HCT116 (cell line): ENCODE data around the gene PMEPA1.

Experiments
- CTCF ChIP-seq, 3 experiments: fragments of 200-600 bp in 1 of 3; sonication (generic) in 1 of 3; IDR thresholded peaks in 2 of 3; conservative IDR thresholded peaks in 1 of 3; 2 replicates each; pipeline ENCODE4 v1.5.1; 2012 to 2017; ENCODE audit warnings: low read depth in 2 of 3, low read length in 2 of 3, antibody characterized with exemption in 1 of 3, borderline replicate concordance in 1 of 3, control low read depth in 1 of 3, mild to moderate bottlenecking in 1 of 3, mixed read lengths in 1 of 3, mixed run types in 1 of 3, moderate library complexity in 1 of 3; ENCODE audit not compliant: insufficient read depth in 1 of 3
- EZH2 ChIP-seq: fragments of 200-600 bp; sonication (generic); IDR thresholded peaks from 2 replicates; pipeline ENCODE4 v1.6.1; 2017; ENCODE audit warnings: antibody characterized with exemption, mixed run types
- EZH2phosphoT487 ChIP-seq: fragments of 200-600 bp; IDR thresholded peaks from 2 replicates; pipeline ENCODE4 v1.6.1; 2018; ENCODE audit warnings: antibody characterized with exemption, borderline replicate concordance
- JUND ChIP-seq: IDR thresholded peaks from 2 replicates; pipeline ENCODE4 v1.6.1; 2012
- MAX ChIP-seq: IDR thresholded peaks from 2 replicates; pipeline ENCODE4 v1.6.1; 2012
- POLR2A ChIP-seq: IDR thresholded peaks from 2 replicates; pipeline ENCODE4 v1.7.0; 2011; ENCODE audit warnings: borderline replicate concordance; ENCODE audit not compliant: insufficient read depth, insufficient read length; ENCODE audit errors: extremely low read depth
- POLR2AphosphoS5 ChIP-seq: IDR thresholded peaks from 2 replicates; pipeline ENCODE4 v1.6.1; 2011; ENCODE audit warnings: mild to moderate bottlenecking, low read depth, low read length, moderate library complexity
- SIN3A ChIP-seq: IDR thresholded peaks from 2 replicates; pipeline ENCODE4 v1.6.1; 2012; ENCODE audit warnings: low read depth
- SP1 ChIP-seq: IDR thresholded peaks from 2 replicates; pipeline ENCODE4 v1.6.1; 2012; ENCODE audit warnings: low read depth
- SRF ChIP-seq: IDR thresholded peaks from 2 replicates; pipeline ENCODE4 v1.6.1; 2012; ENCODE audit warnings: low read depth
- TCF7L2 ChIP-seq: IDR thresholded peaks from 2 replicates; pipeline ENCODE4 v1.7.0; 2011; ENCODE audit warnings: borderline replicate concordance, inconsistent platforms; ENCODE audit not compliant: insufficient read depth, insufficient read length; ENCODE audit errors: extremely low read depth
- YY1 ChIP-seq: IDR thresholded peaks from 2 replicates; pipeline ENCODE4 v1.6.1; 2011; ENCODE audit warnings: low read length, low read depth, moderate library complexity, mild to moderate bottlenecking; ENCODE audit not compliant: insufficient replicate concordance; ENCODE audit errors: extremely low read depth

- TF ChIP-seq CTCF (IDR thresholded peaks at IDR 0.05 in 2 of 3, conservative IDR thresholded peaks at IDR 0.05 in 1 of 3; ENCODE audit: borderline replicate concordance in 1 of 3, insufficient read depth in 1 of 3, low read depth in 2 of 3, low read length in 2 of 3) = no peak
- no peak for TF ChIP-seq POLR2A
- no peak for TF ChIP-seq SIN3A
- no peak for TF ChIP-seq POLR2AphosphoS5
- no peak for TF ChIP-seq YY1
- TF ChIP-seq SRF = no peak
- TF ChIP-seq SP1 = no peak
- TF ChIP-seq JUND = no peak
- TF ChIP-seq MAX = no peak
- no peak for TF ChIP-seq EZH2phosphoT487
- no peak for TF ChIP-seq EZH2
- no peak for TF ChIP-seq TCF7L2
Observed at GRCh38 chr20:57692393-57692792, 17.4 kb downstream of the PMEPA1 start.
